WTC11 (cell line): ENCODE data around the gene ARHGEF9. TPM values are rescaled to one million over a fixed set of nuclear protein-coding genes. Genes with fewer than 3 reads are reported as not detected.

Experiments used
- ATAC-seq: fragments of 200-7000 bp; cut with Tn5 transposase; 2 replicates; pipeline ENCODE4 v1.10.0; 2021; ENCODE audit warnings: mild to moderate bottlenecking, moderate library complexity
- CTCF ChIA-PET: fragments of 300-600 bp; sonication (Branson Sonifier 250); formaldehyde crosslinking; loops from one replicate; lab custom pipeline; 2021; ENCODE audit warnings: antibody characterized with exemption; lab: Charles Lee
- POLR2A ChIA-PET: fragments of 350-600 bp; sonication (Branson Sonifier 250); formaldehyde crosslinking; loops from one replicate; lab custom pipeline; 2021; ENCODE audit warnings: antibody characterized with exemption; lab: Charles Lee
- DNase-seq: peaks from one replicate; pipeline ENCODE4 v3.0.0; 2021; ENCODE audit warnings: low spot score
- H3K27ac Mint-ChIP-seq: 2 replicates; pipeline ENCODE4 v1.8.0; 2021; ENCODE audit warnings: mixed read lengths
- H3K27me3 Mint-ChIP-seq: 2 replicates; pipeline ENCODE4 v1.8.0; 2021; ENCODE audit warnings: low read depth, mild to moderate bottlenecking, moderate library complexity, mixed read lengths
- H3K36me3 Mint-ChIP-seq: 2 replicates; pipeline ENCODE4 v1.8.0; 2021; ENCODE audit warnings: mixed read lengths
- H3K4me1 Mint-ChIP-seq: 2 replicates; pipeline ENCODE4 v1.8.0; 2022; ENCODE audit warnings: mixed read lengths
- H3K4me3 Mint-ChIP-seq: 2 replicates; pipeline ENCODE4 v1.8.0; 2021; ENCODE audit warnings: mild to moderate bottlenecking, moderate library complexity, mixed read lengths
- H3K9me3 Mint-ChIP-seq: 2 replicates; pipeline ENCODE4 v1.8.0; 2021; ENCODE audit warnings: mixed read lengths
- CREM ChIP-seq: sonication (generic); formaldehyde crosslinking; IDR thresholded peaks from 2 replicates; pipeline ENCODE4 v1.8.1; 2022; ENCODE audit warnings: mild to moderate bottlenecking, missing genetic modification reagents, moderate library complexity
- JAZF1 ChIP-seq: fragments of 250-450 bp; sonication (Bioruptor Pico); IDR thresholded peaks from 2 replicates; pipeline ENCODE4 v1.9.0; 2021; ENCODE audit warnings: moderate library complexity, mild to moderate bottlenecking, inconsistent platforms
- NFYB ChIP-seq: sonication (generic); formaldehyde crosslinking; conservative IDR thresholded peaks from 2 replicates; pipeline ENCODE4 v1.8.0; 2022; ENCODE audit warnings: low read depth, missing genetic modification reagents
- RELA ChIP-seq: sonication (generic); formaldehyde crosslinking; IDR thresholded peaks from 2 replicates; pipeline ENCODE4 v1.8.1; 2022; ENCODE audit warnings: missing genetic modification reagents, mild to moderate bottlenecking, borderline replicate concordance
- SOX15 ChIP-seq: fragments of 250-450 bp; sonication (Bioruptor Pico); IDR thresholded peaks from 2 replicates; pipeline ENCODE4 v1.9.0; 2021; ENCODE audit warnings: mild to moderate bottlenecking
- ZNF121 ChIP-seq: sonication (generic); formaldehyde crosslinking; IDR thresholded peaks from 2 replicates; pipeline ENCODE4 v1.8.0; 2023; ENCODE audit warnings: missing genetic modification reagents
- ZNF396 ChIP-seq: fragments of 250-450 bp; sonication (Bioruptor Pico); IDR thresholded peaks from 2 replicates; pipeline ENCODE4 v1.8.0; 2021; ENCODE audit warnings: mild to moderate bottlenecking, moderate library complexity, borderline replicate concordance
- total RNA-seq: library from RNA; stranded (reverse); gene quantifications from 3 replicates; pipeline ENCODE4 v1.2.3, GENCODE V29; 2021
- TF ChIP-seq, protein P1 (sequence below): sonication (generic); formaldehyde crosslinking; IDR thresholded peaks from 2 replicates; pipeline ENCODE4 v1.8.1; 2023; ENCODE audit warnings: mild to moderate bottlenecking, moderate library complexity, missing genetic modification reagents
- TF ChIP-seq, protein P2 (sequence below): sonication (generic); formaldehyde crosslinking; IDR thresholded peaks from 2 replicates; pipeline ENCODE4 v1.8.0; 2022; ENCODE audit warnings: mild to moderate bottlenecking, missing genetic modification reagents
- TF ChIP-seq, protein P3 (sequence below): sonication (generic); formaldehyde crosslinking; conservative IDR thresholded peaks from 2 replicates; pipeline ENCODE4 v1.8.1; 2023; ENCODE audit warnings: mild to moderate bottlenecking, low read depth, missing genetic modification reagents, moderate library complexity
- TF ChIP-seq, protein P4 (sequence below): sonication (generic); formaldehyde crosslinking; IDR thresholded peaks from 2 replicates; pipeline ENCODE4 v1.8.0; 2023; ENCODE audit warnings: missing genetic modification reagents
- TF ChIP-seq, protein P5 (sequence below): fragments of 250-450 bp; sonication (Bioruptor Pico); IDR thresholded peaks from 2 replicates; pipeline ENCODE4 v1.9.0; 2021; ENCODE audit warnings: mild to moderate bottlenecking
- TF ChIP-seq, protein P6 (sequence below): sonication (generic); formaldehyde crosslinking; IDR thresholded peaks from 2 replicates; pipeline ENCODE4 v1.8.1; 2022; ENCODE audit warnings: mild to moderate bottlenecking, missing genetic modification reagents, moderate library complexity, borderline replicate concordance
- TF ChIP-seq, protein P7 (sequence below): sonication (generic); formaldehyde crosslinking; IDR thresholded peaks from 2 replicates; pipeline ENCODE4 v1.8.0; 2023; ENCODE audit warnings: missing genetic modification reagents, mild to moderate bottlenecking, borderline replicate concordance
- TF ChIP-seq, protein P8 (sequence below): sonication (generic); formaldehyde crosslinking; conservative IDR thresholded peaks from 2 replicates; pipeline ENCODE4 v1.8.1; 2022; ENCODE audit warnings: mild to moderate bottlenecking, missing genetic modification reagents

ARHGEF9 gene
- total RNA-seq, 1 experiment from 2014 or later = 32.1 TPM

DNA sequence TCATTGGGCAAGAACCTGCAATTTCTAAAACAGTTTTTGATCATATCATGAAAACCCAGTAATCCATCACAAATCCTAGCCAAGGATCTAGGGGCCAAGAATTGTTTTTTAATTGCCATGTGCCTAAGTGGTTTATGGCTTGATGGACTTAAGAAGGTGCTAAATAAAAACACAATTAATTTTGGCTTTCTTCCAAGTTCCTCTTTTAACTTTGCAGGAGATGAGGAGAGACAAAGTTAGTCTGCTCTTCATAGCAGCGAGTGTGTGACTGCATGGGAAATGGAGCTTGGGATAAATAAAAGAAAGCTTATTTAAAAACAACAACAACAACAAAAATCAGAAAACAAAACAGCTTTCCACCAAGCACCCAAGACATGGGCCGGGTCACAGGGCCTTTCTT is 41.4 kb downstream of the ARHGEF9 start (continued):
- TF ChIP-seq, protein P1, sequence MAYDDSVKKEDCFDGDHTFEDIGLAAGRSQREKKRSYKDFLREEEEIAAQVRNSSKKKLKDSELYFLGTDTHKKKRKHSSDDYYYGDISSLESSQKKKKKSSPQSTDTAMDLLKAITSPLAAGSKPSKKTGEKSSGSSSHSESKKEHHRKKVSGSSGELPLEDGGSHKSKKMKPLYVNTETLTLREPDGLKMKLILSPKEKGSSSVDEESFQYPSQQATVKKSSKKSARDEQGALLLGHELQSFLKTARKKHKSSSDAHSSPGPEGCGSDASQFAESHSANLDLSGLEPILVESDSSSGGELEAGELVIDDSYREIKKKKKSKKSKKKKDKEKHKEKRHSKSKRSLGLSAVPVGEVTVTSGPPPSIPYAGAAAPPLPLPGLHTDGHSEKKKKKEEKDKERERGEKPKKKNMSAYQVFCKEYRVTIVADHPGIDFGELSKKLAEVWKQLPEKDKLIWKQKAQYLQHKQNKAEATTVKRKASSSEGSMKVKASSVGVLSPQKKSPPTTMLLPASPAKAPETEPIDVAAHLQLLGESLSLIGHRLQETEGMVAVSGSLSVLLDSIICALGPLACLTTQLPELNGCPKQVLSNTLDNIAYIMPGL (CRISPR knock-in tag) = no peak
- TF ChIP-seq, protein P2, sequence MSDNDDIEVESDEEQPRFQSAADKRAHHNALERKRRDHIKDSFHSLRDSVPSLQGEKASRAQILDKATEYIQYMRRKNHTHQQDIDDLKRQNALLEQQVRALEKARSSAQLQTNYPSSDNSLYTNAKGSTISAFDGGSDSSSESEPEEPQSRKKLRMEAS = no peak
- TF ChIP-seq, all 79 proteins: peak for 0

DNA sequence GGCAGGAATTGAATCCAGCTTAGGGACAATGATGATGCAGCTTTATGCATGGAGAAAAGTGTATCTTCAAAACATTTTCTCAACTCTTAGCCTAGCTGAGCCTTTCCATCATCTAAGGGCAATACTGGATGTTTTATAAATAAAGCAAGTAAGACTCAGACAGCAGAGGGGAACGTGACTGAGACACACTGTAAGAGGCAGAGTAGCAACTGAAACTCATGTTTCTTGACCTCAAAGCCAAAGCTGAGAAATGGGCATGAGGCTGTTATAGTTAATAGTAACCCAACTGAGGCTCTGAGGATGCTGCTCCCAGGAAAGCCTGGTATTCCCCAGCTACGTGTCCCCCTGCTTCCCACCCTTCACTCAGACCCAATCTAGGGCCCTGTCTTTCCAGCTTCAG is 44.6 kb downstream of the ARHGEF9 start:
- CTCF ChIA-PET = interaction anchor here (0.8 to 1.4 kb wide), 5 partner anchors 11 to 128 kb away, joined by 3 to 4 read pairs (median 3); no protein-coding TSS in a partner anchor
- peaks cover 36% of the 10 kb centered on the region for H3K4me1 Mint-ChIP-seq
- no peak for DNase-seq
- TF ChIP-seq, protein P2 = no peak
- TF ChIP-seq, protein P3, sequence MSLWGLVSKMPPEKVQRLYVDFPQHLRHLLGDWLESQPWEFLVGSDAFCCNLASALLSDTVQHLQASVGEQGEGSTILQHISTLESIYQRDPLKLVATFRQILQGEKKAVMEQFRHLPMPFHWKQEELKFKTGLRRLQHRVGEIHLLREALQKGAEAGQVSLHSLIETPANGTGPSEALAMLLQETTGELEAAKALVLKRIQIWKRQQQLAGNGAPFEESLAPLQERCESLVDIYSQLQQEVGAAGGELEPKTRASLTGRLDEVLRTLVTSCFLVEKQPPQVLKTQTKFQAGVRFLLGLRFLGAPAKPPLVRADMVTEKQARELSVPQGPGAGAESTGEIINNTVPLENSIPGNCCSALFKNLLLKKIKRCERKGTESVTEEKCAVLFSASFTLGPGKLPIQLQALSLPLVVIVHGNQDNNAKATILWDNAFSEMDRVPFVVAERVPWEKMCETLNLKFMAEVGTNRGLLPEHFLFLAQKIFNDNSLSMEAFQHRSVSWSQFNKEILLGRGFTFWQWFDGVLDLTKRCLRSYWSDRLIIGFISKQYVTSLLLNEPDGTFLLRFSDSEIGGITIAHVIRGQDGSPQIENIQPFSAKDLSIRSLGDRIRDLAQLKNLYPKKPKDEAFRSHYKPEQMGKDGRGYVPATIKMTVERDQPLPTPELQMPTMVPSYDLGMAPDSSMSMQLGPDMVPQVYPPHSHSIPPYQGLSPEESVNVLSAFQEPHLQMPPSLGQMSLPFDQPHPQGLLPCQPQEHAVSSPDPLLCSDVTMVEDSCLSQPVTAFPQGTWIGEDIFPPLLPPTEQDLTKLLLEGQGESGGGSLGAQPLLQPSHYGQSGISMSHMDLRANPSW (CRISPR knock-in tag) = no peak
- TF ChIP-seq, all 79 proteins: peak for 0
- no peaks in the 10 kb centered on the region for H3K9me3 Mint-ChIP-seq
- no peaks in the 10 kb centered on the region for H3K27me3 Mint-ChIP-seq
- POLR2A ChIA-PET = no interaction called here
- H3K27ac Mint-ChIP-seq = no peak overlapping the region
- H3K36me3 Mint-ChIP-seq = no peaks in the 10 kb centered on the region
- H3K4me3 Mint-ChIP-seq = no peak overlapping the region
- no peak for ATAC-seq

DNA sequence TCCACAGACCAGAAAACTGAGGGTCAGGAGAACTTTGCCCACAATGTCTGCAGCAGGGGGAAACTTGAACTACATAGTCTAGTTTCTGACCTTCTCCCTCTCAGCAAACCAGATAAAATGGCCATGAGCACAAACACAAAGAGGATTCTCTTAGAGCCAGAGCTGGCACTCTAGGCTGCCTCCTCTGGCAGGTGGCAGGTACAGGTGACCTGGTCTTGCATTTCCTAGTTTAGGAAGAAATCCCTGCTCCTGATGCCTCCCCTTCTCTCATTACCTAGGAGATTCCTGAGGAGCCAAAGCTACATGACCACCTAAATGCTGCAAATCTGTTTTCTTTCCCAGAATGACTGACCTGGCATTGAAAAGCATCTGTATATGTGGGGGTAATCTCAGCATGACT is 45.1 kb downstream of the ARHGEF9 start:
- CTCF ChIA-PET = interaction anchor here (0.8 to 1.4 kb wide), 5 partner anchors 10 to 128 kb away, joined by 3 to 4 read pairs (median 3); no protein-coding TSS in a partner anchor
- TF ChIP-seq JAZF1 (CRISPR knock-in tag) = no peak
- TF ChIP-seq, protein P1 (CRISPR knock-in tag) = no peak
- TF ChIP-seq, protein P4, sequence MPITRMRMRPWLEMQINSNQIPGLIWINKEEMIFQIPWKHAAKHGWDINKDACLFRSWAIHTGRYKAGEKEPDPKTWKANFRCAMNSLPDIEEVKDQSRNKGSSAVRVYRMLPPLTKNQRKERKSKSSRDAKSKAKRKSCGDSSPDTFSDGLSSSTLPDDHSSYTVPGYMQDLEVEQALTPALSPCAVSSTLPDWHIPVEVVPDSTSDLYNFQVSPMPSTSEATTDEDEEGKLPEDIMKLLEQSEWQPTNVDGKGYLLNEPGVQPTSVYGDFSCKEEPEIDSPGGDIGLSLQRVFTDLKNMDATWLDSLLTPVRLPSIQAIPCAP = no peak
- TF ChIP-seq, protein P5, sequence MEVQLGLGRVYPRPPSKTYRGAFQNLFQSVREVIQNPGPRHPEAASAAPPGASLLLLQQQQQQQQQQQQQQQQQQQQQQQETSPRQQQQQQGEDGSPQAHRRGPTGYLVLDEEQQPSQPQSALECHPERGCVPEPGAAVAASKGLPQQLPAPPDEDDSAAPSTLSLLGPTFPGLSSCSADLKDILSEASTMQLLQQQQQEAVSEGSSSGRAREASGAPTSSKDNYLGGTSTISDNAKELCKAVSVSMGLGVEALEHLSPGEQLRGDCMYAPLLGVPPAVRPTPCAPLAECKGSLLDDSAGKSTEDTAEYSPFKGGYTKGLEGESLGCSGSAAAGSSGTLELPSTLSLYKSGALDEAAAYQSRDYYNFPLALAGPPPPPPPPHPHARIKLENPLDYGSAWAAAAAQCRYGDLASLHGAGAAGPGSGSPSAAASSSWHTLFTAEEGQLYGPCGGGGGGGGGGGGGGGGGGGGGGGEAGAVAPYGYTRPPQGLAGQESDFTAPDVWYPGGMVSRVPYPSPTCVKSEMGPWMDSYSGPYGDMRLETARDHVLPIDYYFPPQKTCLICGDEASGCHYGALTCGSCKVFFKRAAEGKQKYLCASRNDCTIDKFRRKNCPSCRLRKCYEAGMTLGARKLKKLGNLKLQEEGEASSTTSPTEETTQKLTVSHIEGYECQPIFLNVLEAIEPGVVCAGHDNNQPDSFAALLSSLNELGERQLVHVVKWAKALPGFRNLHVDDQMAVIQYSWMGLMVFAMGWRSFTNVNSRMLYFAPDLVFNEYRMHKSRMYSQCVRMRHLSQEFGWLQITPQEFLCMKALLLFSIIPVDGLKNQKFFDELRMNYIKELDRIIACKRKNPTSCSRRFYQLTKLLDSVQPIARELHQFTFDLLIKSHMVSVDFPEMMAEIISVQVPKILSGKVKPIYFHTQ (CRISPR knock-in tag) = no peak
- no peak for TF ChIP-seq CREM (CRISPR knock-in tag)
- TF ChIP-seq, protein P6, sequence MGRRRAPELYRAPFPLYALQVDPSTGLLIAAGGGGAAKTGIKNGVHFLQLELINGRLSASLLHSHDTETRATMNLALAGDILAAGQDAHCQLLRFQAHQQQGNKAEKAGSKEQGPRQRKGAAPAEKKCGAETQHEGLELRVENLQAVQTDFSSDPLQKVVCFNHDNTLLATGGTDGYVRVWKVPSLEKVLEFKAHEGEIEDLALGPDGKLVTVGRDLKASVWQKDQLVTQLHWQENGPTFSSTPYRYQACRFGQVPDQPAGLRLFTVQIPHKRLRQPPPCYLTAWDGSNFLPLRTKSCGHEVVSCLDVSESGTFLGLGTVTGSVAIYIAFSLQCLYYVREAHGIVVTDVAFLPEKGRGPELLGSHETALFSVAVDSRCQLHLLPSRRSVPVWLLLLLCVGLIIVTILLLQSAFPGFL (CRISPR knock-in tag) = no peak
- TF ChIP-seq ZNF396 (CRISPR knock-in tag) = no peak
- TF ChIP-seq, protein P7, sequence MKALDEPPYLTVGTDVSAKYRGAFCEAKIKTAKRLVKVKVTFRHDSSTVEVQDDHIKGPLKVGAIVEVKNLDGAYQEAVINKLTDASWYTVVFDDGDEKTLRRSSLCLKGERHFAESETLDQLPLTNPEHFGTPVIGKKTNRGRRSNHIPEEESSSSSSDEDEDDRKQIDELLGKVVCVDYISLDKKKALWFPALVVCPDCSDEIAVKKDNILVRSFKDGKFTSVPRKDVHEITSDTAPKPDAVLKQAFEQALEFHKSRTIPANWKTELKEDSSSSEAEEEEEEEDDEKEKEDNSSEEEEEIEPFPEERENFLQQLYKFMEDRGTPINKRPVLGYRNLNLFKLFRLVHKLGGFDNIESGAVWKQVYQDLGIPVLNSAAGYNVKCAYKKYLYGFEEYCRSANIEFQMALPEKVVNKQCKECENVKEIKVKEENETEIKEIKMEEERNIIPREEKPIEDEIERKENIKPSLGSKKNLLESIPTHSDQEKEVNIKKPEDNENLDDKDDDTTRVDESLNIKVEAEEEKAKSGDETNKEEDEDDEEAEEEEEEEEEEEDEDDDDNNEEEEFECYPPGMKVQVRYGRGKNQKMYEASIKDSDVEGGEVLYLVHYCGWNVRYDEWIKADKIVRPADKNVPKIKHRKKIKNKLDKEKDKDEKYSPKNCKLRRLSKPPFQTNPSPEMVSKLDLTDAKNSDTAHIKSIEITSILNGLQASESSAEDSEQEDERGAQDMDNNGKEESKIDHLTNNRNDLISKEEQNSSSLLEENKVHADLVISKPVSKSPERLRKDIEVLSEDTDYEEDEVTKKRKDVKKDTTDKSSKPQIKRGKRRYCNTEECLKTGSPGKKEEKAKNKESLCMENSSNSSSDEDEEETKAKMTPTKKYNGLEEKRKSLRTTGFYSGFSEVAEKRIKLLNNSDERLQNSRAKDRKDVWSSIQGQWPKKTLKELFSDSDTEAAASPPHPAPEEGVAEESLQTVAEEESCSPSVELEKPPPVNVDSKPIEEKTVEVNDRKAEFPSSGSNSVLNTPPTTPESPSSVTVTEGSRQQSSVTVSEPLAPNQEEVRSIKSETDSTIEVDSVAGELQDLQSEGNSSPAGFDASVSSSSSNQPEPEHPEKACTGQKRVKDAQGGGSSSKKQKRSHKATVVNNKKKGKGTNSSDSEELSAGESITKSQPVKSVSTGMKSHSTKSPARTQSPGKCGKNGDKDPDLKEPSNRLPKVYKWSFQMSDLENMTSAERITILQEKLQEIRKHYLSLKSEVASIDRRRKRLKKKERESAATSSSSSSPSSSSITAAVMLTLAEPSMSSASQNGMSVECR (CRISPR knock-in tag) = no peak
- TF ChIP-seq, protein P8, sequence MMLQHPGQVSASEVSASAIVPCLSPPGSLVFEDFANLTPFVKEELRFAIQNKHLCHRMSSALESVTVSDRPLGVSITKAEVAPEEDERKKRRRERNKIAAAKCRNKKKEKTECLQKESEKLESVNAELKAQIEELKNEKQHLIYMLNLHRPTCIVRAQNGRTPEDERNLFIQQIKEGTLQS (CRISPR knock-in tag) = no peak
- no peak for TF ChIP-seq NFYB (CRISPR knock-in tag)
- no peak for TF ChIP-seq SOX15 (CRISPR knock-in tag)
- TF ChIP-seq ZNF121 = no peak
- no peak for TF ChIP-seq RELA (CRISPR knock-in tag)
- TF ChIP-seq, all 79 proteins: peak for 0
- Mint-ChIP-seq H3K36me3 (no peaks in the 10 kb centered on the region), H3K27ac (no peak overlapping the region), H3K27me3 (no peaks in the 10 kb centered on the region), H3K4me3 (no peak overlapping the region), H3K4me1 (peaks cover 38% of the 10 kb centered on the region), H3K9me3 (no peaks in the 10 kb centered on the region)
- DNase-seq = no peak
- POLR2A ChIA-PET = no interaction called here
- ATAC-seq = peak; percentile 89
